Large intestine (tissue), 3 donors: ENCODE measurements around the gene RNF14. TPM values are rescaled to one million over a fixed set of nuclear protein-coding genes. Genes with fewer than 3 reads are reported as not detected.
A peak's percentile ranks its signal among the peaks of the same experiment; 100 is the strongest.

Experiments used
- DNase-seq, 2 donors: peaks; one replicate each; pipeline versions ENCODE4 v3.0.0 to v3.0.0-alpha.2; 2013
- H3K27ac ChIP-seq: one replicate; pipeline ENCODE4 v1.5.1; 2013; ENCODE audit warnings: low read length
- H3K27me3 ChIP-seq: 2 replicates; pipeline ENCODE4 v1.6.1; 2013; ENCODE audit warnings: low read length; ENCODE audit not compliant: control insufficient read depth, insufficient read depth
- H3K36me3 ChIP-seq: 2 replicates; pipeline ENCODE4 v1.6.1; 2013; ENCODE audit warnings: low read length; ENCODE audit not compliant: control insufficient read depth, insufficient read depth
- H3K4me1 ChIP-seq: one replicate; pipeline ENCODE4 v1.6.1; 2013; ENCODE audit warnings: low read length; ENCODE audit not compliant: control insufficient read depth, insufficient read depth
- H3K4me3 ChIP-seq: one replicate; pipeline ENCODE4 v1.5.1; 2013; ENCODE audit warnings: low read length
- H3K9me3 ChIP-seq: one replicate; pipeline ENCODE4 v1.6.1; 2013; ENCODE audit warnings: mild to moderate bottlenecking, low read depth, low read length, moderate library complexity; ENCODE audit not compliant: control insufficient read depth
- WGBS: methylation state at CpG from one replicate; pipeline ENCODE4 v1.1.5; 2013; ENCODE audit warnings: low lambda C conversion rate; ENCODE audit not compliant: insufficient coverage; 5-methylcytosine and 5-hydroxymethylcytosine counted together
- polyA plus RNA-seq: library from polyadenylated mRNA; unstranded; fragments of 120-200 nt; gene quantifications from one replicate; pipeline ENCODE4 v1.2.1, GENCODE V29; 2013

RNF14 gene
- polyA plus RNA-seq, 1 donor: 55.4 TPM

DNA sequence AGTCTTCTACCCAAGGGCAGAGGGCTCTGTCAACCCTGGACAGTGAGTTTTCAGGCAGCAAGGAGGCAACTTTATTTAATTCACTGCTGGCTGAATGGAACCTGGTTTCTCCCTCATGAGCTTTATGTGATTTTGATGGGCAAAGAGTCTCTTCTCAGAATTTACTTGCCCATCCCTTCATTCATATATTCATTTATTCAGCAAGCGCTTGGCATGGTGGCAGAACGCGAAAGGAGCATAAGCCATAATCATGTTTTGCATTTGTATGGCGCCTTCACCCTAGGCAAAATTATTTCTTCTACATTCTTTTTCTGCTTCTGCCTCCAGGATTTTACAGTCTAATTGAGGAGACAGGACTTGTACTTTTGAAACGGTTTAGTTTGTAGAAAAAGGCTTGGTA lies 37.2 kb upstream of the RNF14 start:
- no peak for DNase-seq
- 100% methylated on average over 4 of the region's 5 CpGs for WGBS
- peaks cover 94% of the 10 kb centered on the region for H3K36me3 ChIP-seq
- H3K9me3 ChIP-seq: no peaks in the 10 kb centered on the region
- H3K4me1 ChIP-seq: no peaks in the 10 kb centered on the region
- H3K27ac ChIP-seq: no peak overlapping the region
- no peak overlapping the region for H3K4me3 ChIP-seq
- no peaks in the 10 kb centered on the region for H3K27me3 ChIP-seq

- no CpG with 5 or more reads among the region's 7 CpGs for WGBS
- H3K9me3 ChIP-seq: no peaks in the 10 kb centered on the region
- H3K4me3 ChIP-seq: no peak overlapping the region
- no peak for DNase-seq
- H3K27me3 ChIP-seq: no peaks in the 10 kb centered on the region
- H3K36me3 ChIP-seq: peaks cover 90% of the 10 kb centered on the region
- H3K27ac ChIP-seq: no peak overlapping the region
- H3K4me1 ChIP-seq: no peaks in the 10 kb centered on the region
Measured at GRCh38 chr5:141933151-141933550, 35.8 kb upstream of the RNF14 start.

- Histone ChIP-seq H3K4me1 (no peaks in the 10 kb centered on the region), H3K36me3 (peaks cover 88% of the 10 kb centered on the region), H3K9me3 (no peaks in the 10 kb centered on the region), H3K27ac (no peak overlapping the region), H3K4me3 (no peak overlapping the region), H3K27me3 (no peaks in the 10 kb centered on the region)
- WGBS: 60% methylated on average over 1 of the region's 11 CpGs
- no peak for DNase-seq
Measured at GRCh38 chr5:141934099-141934844, 34.6 kb upstream of the RNF14 start.

GRCh38 chr5:141935538-141935937 lies 33.4 kb upstream of the RNF14 start:
- Histone ChIP-seq H3K36me3 (peaks cover 88% of the 10 kb centered on the region), H3K27me3 (no peaks in the 10 kb centered on the region), H3K4me1 (no peaks in the 10 kb centered on the region), H3K9me3 (no peaks in the 10 kb centered on the region), H3K27ac (no peak overlapping the region), H3K4me3 (no peak overlapping the region)
- 100% methylated on average over 1 of the region's 4 CpGs for WGBS
- DNase-seq: no peak

- H3K4me3 ChIP-seq: no peak overlapping the region
- peaks cover 42% of the 10 kb centered on the region for H3K36me3 ChIP-seq
- no CpG with 5 or more reads among the region's 6 CpGs for WGBS
- no peaks in the 10 kb centered on the region for H3K27me3 ChIP-seq
- H3K9me3 ChIP-seq: no peaks in the 10 kb centered on the region
- peak overlapping the region; percentile 93 for H3K27ac ChIP-seq
- H3K4me1 ChIP-seq: peaks cover 32% of the 10 kb centered on the region
- no peak for DNase-seq
Measured at GRCh38 chr5:141940695-141941271, 28.1 kb upstream of the RNF14 start.

- H3K4me1 ChIP-seq: peaks cover 38% of the 10 kb centered on the region
- H3K36me3 ChIP-seq: peaks cover 37% of the 10 kb centered on the region
- WGBS: no CpG with 5 or more reads among the region's 6 CpGs
- H3K27me3 ChIP-seq: no peaks in the 10 kb centered on the region
- H3K9me3 ChIP-seq: no peaks in the 10 kb centered on the region
- H3K4me3 ChIP-seq: no peak overlapping the region
- DNase-seq: no peak
- H3K27ac ChIP-seq: peak overlapping the region; percentile 93
Measured at GRCh38 chr5:141941307-141941706, 27.6 kb upstream of the RNF14 start.

DNA sequence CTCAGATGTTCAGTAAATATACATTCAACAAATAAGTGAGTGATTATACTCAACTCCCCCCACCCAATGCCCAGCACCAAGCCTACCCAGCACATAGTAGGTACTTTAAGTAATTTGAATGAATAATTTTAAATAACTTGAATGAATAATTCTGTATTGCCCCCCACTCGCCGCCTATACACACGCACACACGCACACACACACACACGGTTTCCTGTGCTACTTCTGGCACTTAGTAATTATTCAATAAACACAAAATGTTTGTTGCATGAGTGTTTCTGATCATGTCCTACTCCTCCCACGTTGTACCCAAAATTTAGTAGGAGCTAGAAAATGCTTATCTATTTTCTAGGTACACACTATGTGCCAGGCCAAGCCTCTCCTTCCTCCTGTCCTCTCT lies 27.1 kb upstream of the RNF14 start:
- H3K27ac ChIP-seq: peak overlapping the region; percentile 93
- no peaks in the 10 kb centered on the region for H3K27me3 ChIP-seq
- H3K9me3 ChIP-seq: no peaks in the 10 kb centered on the region
- 50% methylated on average over 1 of the region's 6 CpGs for WGBS
- no peak overlapping the region for H3K4me3 ChIP-seq
- peaks cover 40% of the 10 kb centered on the region for H3K4me1 ChIP-seq
- peaks cover 32% of the 10 kb centered on the region for H3K36me3 ChIP-seq
- no peak for DNase-seq

GRCh38 chr5:141942185-141942857 lies 26.6 kb upstream of the RNF14 start:
- peaks cover 27% of the 10 kb centered on the region for H3K36me3 ChIP-seq
- WGBS: no CpG with 5 or more reads among the region's 9 CpGs
- H3K27me3 ChIP-seq: no peaks in the 10 kb centered on the region
- no peaks in the 10 kb centered on the region for H3K9me3 ChIP-seq
- peak; percentile 96 to 98 for DNase-seq
- H3K4me3 ChIP-seq: no peak overlapping the region
- H3K27ac ChIP-seq: peak overlapping the region; percentile 93
- H3K4me1 ChIP-seq: peaks cover 40% of the 10 kb centered on the region

DNA sequence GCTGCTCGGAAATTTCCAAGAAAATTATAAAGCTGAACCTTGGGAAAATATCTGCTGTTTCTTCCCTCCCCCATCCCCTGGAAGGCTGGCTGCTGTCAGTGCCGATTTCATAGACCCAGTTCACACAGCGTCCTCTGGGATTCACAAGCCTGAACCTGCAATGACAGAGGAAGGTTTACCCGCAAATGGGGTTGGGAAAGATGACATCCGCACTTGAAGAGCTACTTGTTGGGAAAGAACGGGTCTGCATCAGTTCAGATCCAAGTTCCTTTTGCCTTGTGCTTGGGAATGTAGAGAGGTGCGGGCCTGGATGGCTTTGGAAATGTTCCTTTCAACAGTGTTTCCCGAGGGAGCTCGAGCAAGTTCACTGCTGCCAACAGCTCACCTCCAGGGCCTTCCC lies 24.8 kb upstream of the RNF14 start:
- peaks cover 15% of the 10 kb centered on the region for H3K36me3 ChIP-seq
- H3K27me3 ChIP-seq: no peaks in the 10 kb centered on the region
- no peak overlapping the region for H3K27ac ChIP-seq
- no peak for DNase-seq
- no CpG with 5 or more reads among the region's 9 CpGs for WGBS
- no peaks in the 10 kb centered on the region for H3K9me3 ChIP-seq
- H3K4me1 ChIP-seq: peaks cover 40% of the 10 kb centered on the region
- no peak overlapping the region for H3K4me3 ChIP-seq

- peak in 1 of 2 donors; percentile 46 for DNase-seq
- Histone ChIP-seq H3K27me3 (no peaks in the 10 kb centered on the region), H3K4me1 (peaks cover 40% of the 10 kb centered on the region), H3K4me3 (no peak overlapping the region), H3K27ac (peak overlapping the region; percentile 14), H3K36me3 (peaks cover 2% of the 10 kb centered on the region), H3K9me3 (no peaks in the 10 kb centered on the region)
- WGBS: no CpG with 5 or more reads among the region's 25 CpGs
Measured at GRCh38 chr5:141945511-141946051, 23.3 kb upstream of the RNF14 start.
